K562 (cell line): ENCODE results near the gene EIF3I. TPM values are rescaled to one million over a fixed set of nuclear protein-coding genes. Genes with fewer than 3 reads are reported as not detected.
A peak's percentile ranks its signal among the peaks of the same experiment; 100 is the strongest.

ENCODE experiments used
- ATAC-seq: fragments of 200-7000 bp; cut with Tn5 transposase; 3 replicates; pipeline ENCODE4 v1.9.1; 2020; ENCODE audit warnings: moderate library complexity
- BruUV-seq: library from RNA; stranded (reverse); fragments of 400-500 nt; replicated peaks from 2 replicates; lab custom pipeline; 2021; lab: Mats Ljungman, UMichigan
- CTCF ChIA-PET: fragments of 300-600 bp; formaldehyde crosslinking; extraction: SDS; loops from one replicate; lab custom pipeline; 2021; ENCODE audit warnings: low intra/inter-chr PET ratio; lab: Yijun Ruan, JAX
- POLR2A ChIA-PET: fragments of 300-600, 350-650 bp; sonication (Branson Sonifier 250); formaldehyde crosslinking; extraction: SDS; loops from one replicate; lab custom pipeline; 2021; ENCODE audit warnings: antibody characterized with exemption, inconsistent platforms; lab: Yijun Ruan, JAX
- DNase-seq, 4 experiments: peaks; one replicate each; pipeline versions ENCODE4 v3.0.0 to v3.0.0-alpha.2; 2011 to 2018; ENCODE audit warnings: low spot score in 3 of 4, mixed read lengths in 3 of 4; ENCODE audit errors: extremely low read depth in 1 of 4
- FAIRE-seq: peaks from 2 replicates; lab custom pipeline; 2011; peaks lifted over from hg19 to GRCh38; lab: Jason Lieb, UNC
- H2AFZ ChIP-seq: 2 replicates; pipeline ENCODE4 v1.6.0; 2011; ENCODE audit warnings: low read depth, low read length, control low read depth, inconsistent platforms
- H3K27ac ChIP-seq: fragments of 200-600 bp; 3 replicates; pipeline ENCODE4 v1.8.0; 2011; ENCODE audit warnings: low read depth, mild to moderate bottlenecking, control low read depth, inconsistent platforms, low read length, moderate library complexity, mixed read lengths; ENCODE audit errors: extremely low read depth
- H3K27me3 ChIP-seq, 2 experiments: fragments of 300-600 bp in 1 of 2; 2 replicates in 1 of 2; 3 replicates in 1 of 2; pipeline versions ENCODE4 v1.6.0 to v1.8.0; 2011; ENCODE audit warnings: inconsistent platforms in 2 of 2, low read length in 2 of 2, mild to moderate bottlenecking in 1 of 2, mixed read lengths in 1 of 2, moderate library complexity in 1 of 2; ENCODE audit not compliant: control insufficient read depth in 2 of 2, insufficient read depth in 2 of 2
- H3K36me3 ChIP-seq: fragments of 300-600 bp; 3 replicates; pipeline ENCODE4 v1.8.0; 2011; ENCODE audit warnings: mild to moderate bottlenecking, low read length, inconsistent platforms; ENCODE audit not compliant: control insufficient read depth, insufficient read depth
- H3K4me1 ChIP-seq, 2 experiments: fragments of 200-600 bp in 1 of 2; replicated peaks in 1 of 2; 2 replicates in 1 of 2; 3 replicates in 1 of 2; pipeline versions ENCODE4 v1.5.1 to v1.8.0; 2011; ENCODE audit warnings: inconsistent platforms in 2 of 2, low read length in 2 of 2, mild to moderate bottlenecking in 1 of 2, mixed read lengths in 1 of 2, moderate library complexity in 1 of 2; ENCODE audit not compliant: control insufficient read depth in 2 of 2, insufficient read depth in 2 of 2
- H3K4me2 ChIP-seq: 2 replicates; pipeline ENCODE4 v1.6.1; 2011; ENCODE audit warnings: low read length, control low read depth, inconsistent platforms, mixed read lengths; ENCODE audit not compliant: insufficient read depth
- H3K4me3 ChIP-seq: fragments of 200-600 bp; sonication (generic), shearing (Covaris generic); 2 replicates; pipeline ENCODE4 v1.5.1; 2016; ENCODE audit warnings: control low read depth, inconsistent platforms
- H3K79me2 ChIP-seq: fragments of 200-600 bp; 3 replicates; pipeline ENCODE4 v1.8.0; 2011; ENCODE audit warnings: low read length, inconsistent platforms; ENCODE audit not compliant: control insufficient read depth, insufficient read depth
- H3K9ac ChIP-seq, 2 experiments: 2 replicates each; pipeline versions ENCODE4 v1.6.0 to v1.6.1; 2011; ENCODE audit warnings: low read depth in 2 of 2, low read length in 2 of 2, control low read depth in 1 of 2, inconsistent platforms in 1 of 2, mild to moderate bottlenecking in 1 of 2, mixed read lengths in 1 of 2; ENCODE audit not compliant: insufficient read depth in 1 of 2
- H3K9me1 ChIP-seq: one replicate; pipeline ENCODE4 v1.6.0; 2011; ENCODE audit warnings: inconsistent platforms, mild to moderate bottlenecking, low read length, moderate library complexity; ENCODE audit not compliant: control insufficient read depth, insufficient read depth
- H3K9me3 ChIP-seq: replicated peaks from 2 replicates; pipeline ENCODE4 v1.5.1; 2011; ENCODE audit warnings: low read depth, low read length, inconsistent platforms; ENCODE audit not compliant: control insufficient read depth, insufficient read depth
- H4K20me1 ChIP-seq: replicated peaks from 2 replicates; pipeline ENCODE4 v1.6.1; 2011; ENCODE audit warnings: low read length, inconsistent platforms, mixed read lengths; ENCODE audit not compliant: control insufficient read depth, insufficient read depth
- ARNT ChIP-seq, 2 experiments: fragments of 450-650 bp; IDR thresholded peaks; 2 replicates each; pipeline ENCODE4 v1.6.1; 2016; ENCODE audit warnings: mild to moderate bottlenecking in 1 of 2
- CEBPB ChIP-seq: fragments of 450-650 bp; IDR thresholded peaks from 2 replicates; pipeline ENCODE4 v1.6.1; 2016; ENCODE audit warnings: missing genetic modification characterization, missing compliant biosample characterization
- ZNF431 ChIP-seq: sonication (generic); formaldehyde crosslinking; IDR thresholded peaks from 2 replicates; pipeline ENCODE4 v1.8.0; 2022; ENCODE audit warnings: mild to moderate bottlenecking, missing genetic modification reagents
- WGBS: fragments of 100-300 bp; shearing (Covaris generic); methylation state at CpG from one replicate; pipeline ENCODE4 v1.1.6; 2016; ENCODE audit warnings: low coverage, mixed read lengths; ENCODE audit not compliant: insufficient coverage; ENCODE audit errors: missing lambda C conversion rate; 5-methylcytosine and 5-hydroxymethylcytosine counted together
- in situ Hi-C: fragments of 300-500 bp; cut with MboI; formaldehyde crosslinking; loops from 4 replicates; pipeline ENCODE4 v1.15.0; 2018; ENCODE audit warnings: inconsistent platforms, mixed read lengths
- intact Hi-C: fragments of 100-400 bp; cut with micrococcal nuclease; formaldehyde crosslinking; loops from 2 replicates; pipeline ENCODE4 v1.14.2; 2022
- polyA plus RNA-seq, 8 experiments: library from polyadenylated mRNA; depleted of rRNA in 4 of 8; stranded (reverse) in 5 of 8; unstranded in 3 of 8; fragments of >200 nt; fragmentation: Nextera tagmentation in 2 of 8; fragmentation: Illumina TruSeq in 1 of 8; extraction: Ambion mirVana in 2 of 8; extraction: Trizol in 1 of 8; gene quantifications; 2 replicates each; pipeline versions ENCODE4 v1.2.1 to v1.2.3, GENCODE V29; 2011 to 2014; ENCODE audit warnings: inconsistent platforms in 1 of 8, missing spikeins in 1 of 8
- total RNA-seq, 7 experiments: library from RNA; depleted of rRNA in 6 of 7; stranded (reverse); fragments of >200 nt in 6 of 7; fragmentation: Illumina TruSeq in 2 of 7; extraction: Trizol in 2 of 7; gene quantifications; 2 replicates each; pipeline versions ENCODE4 v1.2.1 to v1.2.3, GENCODE V29; 2011 to 2021; ENCODE audit warnings: low replicate concordance in 1 of 7
- TF ChIP-seq, protein P1 (sequence below): sonication (generic); formaldehyde crosslinking; IDR thresholded peaks from 2 replicates; pipeline ENCODE4 v1.8.0; 2023; ENCODE audit warnings: mild to moderate bottlenecking, missing genetic modification reagents
- TF ChIP-seq, protein P2 (sequence below): fragments of 450-650 bp; formaldehyde crosslinking; IDR thresholded peaks from 2 replicates; pipeline ENCODE4 v1.4.0; 2022; ENCODE audit warnings: missing genetic modification characterization
- TF ChIP-seq, protein P3 (sequence below): fragments of 250-450 bp; sonication (Bioruptor Pico); IDR thresholded peaks from 2 replicates; pipeline ENCODE4 v1.6.1; 2021; ENCODE audit warnings: mild to moderate bottlenecking

EIF3I gene
- total and polyA plus RNA-seq, 9 of the 15 experiments (the other 6 are each of a cell fraction or from before 2014, with no cell fraction given): 414 to 1,526 (median 635) TPM

DNA sequence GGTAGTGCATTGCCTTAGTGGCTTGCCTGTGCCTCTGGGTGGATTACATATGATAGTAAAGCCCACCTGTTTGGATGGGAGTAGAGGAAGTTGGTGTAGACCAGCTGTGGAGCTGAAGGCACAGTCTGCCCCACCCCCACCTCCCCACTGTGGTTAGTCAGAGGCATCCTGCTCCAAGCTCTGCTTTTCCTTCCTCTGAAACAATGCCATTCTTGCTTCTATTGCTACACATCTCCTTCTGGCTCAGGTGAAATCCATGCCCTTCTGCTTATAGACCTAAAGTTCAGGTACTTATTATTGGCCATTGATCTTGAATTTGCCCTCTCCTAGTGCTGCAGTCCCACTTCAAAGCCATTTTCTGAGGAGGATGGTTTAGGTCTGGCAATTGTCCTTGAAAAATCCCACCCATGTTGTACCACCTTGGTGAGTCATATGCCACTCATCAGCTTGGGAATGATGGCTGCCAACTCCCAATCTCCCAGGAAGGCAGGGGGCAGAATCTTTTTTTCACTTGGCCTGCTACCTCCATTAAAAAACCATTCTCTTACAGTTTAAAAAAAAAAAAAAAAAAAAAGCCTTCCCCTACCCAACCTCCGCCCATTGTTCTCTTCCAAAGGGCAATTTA lies 49.5 kb upstream of the EIF3I start:
- intact Hi-C loops: no loop called here
- Histone ChIP-seq H3K36me3 (peaks cover 61% of the 10 kb centered on the region), H3K79me2 (no peaks in the 10 kb centered on the region), H3K9ac (no peak overlapping the region), H3K9me3 (no peaks in the 10 kb centered on the region), H3K4me1 (peaks cover 0 to 4% of the 10 kb centered on the region in 2 experiments; a peak in 3 of 5 replicates), H3K4me3 (no peak overlapping the region), H3K9me1 (no peaks in the 10 kb centered on the region), H4K20me1 (0 out of 2 replicates have a peak, but pooled peaks cover 4% of the 10 kb centered on the region), H3K4me2 (no peak overlapping the region), H3K27me3 (no peaks in the 10 kb centered on the region), H2AFZ (no peak overlapping the region), H3K27ac (no peak overlapping the region)
- 100% methylated on average over 1 of the region's 1 CpG for WGBS
- BruUV-seq: no TSS peak
- TF ChIP-seq ARNT (IDR thresholded peaks at IDR 0.05): no peak
- no peak for FAIRE-seq
- ATAC-seq: no peak
- ChIA-PET CTCF (interaction anchor here (0.6 kb wide), 1 partner anchor 253 kb away, joined by 3 read pairs; no protein-coding TSS in a partner anchor), POLR2A (interaction anchor here (0.7 to 1.5 kb wide), 4 partner anchors 10 to 580 kb away, joined by 3 to 4 read pairs (median 3); no protein-coding TSS in a partner anchor)
- no peak for DNase-seq
- in situ Hi-C loops: no loop called here

DNA sequence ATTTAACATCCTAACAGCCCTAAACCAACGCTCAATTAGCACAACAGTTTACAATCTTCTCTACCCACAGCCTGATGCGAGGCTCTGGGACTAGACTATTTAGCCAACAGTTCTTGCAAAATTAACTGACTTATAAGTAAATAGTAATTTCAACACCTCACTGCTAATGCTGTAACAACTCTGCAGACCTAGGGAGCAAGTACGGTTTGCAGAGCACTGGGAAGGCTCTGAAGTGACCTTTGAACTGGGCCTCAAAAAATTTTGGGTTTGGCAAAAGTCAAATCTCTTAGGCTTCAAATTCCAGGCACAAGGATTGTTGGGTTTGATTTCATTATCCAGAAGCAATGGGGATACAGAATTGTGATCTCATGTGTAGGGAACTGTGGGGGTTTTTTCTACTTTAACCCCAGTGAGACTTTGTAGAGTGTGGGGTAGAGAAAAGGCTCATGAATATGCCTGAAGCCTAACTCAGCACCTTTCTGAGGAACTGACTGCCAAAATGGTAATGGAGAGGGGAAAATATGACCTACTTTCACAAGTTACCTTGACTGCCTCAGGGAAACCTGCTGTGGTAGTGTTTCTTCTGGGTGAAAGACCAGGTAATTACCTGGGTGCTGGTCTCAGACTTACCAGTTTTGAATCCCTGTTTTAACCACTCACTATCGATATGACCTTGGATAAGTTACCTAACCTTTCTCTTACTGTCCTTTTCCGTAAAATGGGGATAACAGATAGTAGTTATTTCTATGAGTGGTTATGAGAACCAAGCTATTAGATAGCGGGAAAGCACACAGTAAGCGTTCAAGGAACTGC lies 43.6 kb upstream of the EIF3I start:
- no TSS peak for BruUV-seq
- peak overlapping the region; percentile 89 for H3K27ac ChIP-seq
- in situ Hi-C loops: no loop called here
- WGBS: 46% methylated on average over 7 of the region's 7 CpGs
- intact Hi-C loops: loop anchor here (2.0 to 5.0 kb wide), 2 partner anchors 71 to 106 kb away; partner anchors contain the start of genes KPNA6 and TMEM39B
- H3K9me1 ChIP-seq: no peaks in the 10 kb centered on the region
- peak overlapping the region; percentile 94 to 97; a peak in 3 of 4 replicates for H3K9ac ChIP-seq
- H3K79me2 ChIP-seq: peaks cover 39% of the 10 kb centered on the region
- DNase-seq: no peak
- H3K4me2 ChIP-seq: peak overlapping the region; percentile 92
- ChIA-PET POLR2A (interaction anchor here (0.6 to 11.6 kb wide), 28 partner anchors 9 to 1991 kb away, joined by 3 to 201 read pairs (median 4); partner anchors contain the start of genes CCDC28B, KPNA6 and MARCKSL1), CTCF (interaction anchor here (0.6 to 1.2 kb wide), 2 partner anchors 35 to 48 kb away, joined by 3 read pairs; no protein-coding TSS in a partner anchor)
- H3K36me3 ChIP-seq: peaks cover 35% of the 10 kb centered on the region
- H4K20me1 ChIP-seq: no peaks in the 10 kb centered on the region; the same call in 1 of the 2 replicates
- H3K4me3 ChIP-seq: no peak overlapping the region
- ATAC-seq: no peak
- H2AFZ ChIP-seq: peak overlapping the region; percentile 97
- H3K9me3 ChIP-seq: no peaks in the 10 kb centered on the region
- H3K27me3 ChIP-seq: no peaks in the 10 kb centered on the region
- H3K4me1 ChIP-seq: peaks cover 25 to 30% of the 10 kb centered on the region in 2 experiments
- peak; percentile 49 for FAIRE-seq
- TF ChIP-seq, protein P1, sequence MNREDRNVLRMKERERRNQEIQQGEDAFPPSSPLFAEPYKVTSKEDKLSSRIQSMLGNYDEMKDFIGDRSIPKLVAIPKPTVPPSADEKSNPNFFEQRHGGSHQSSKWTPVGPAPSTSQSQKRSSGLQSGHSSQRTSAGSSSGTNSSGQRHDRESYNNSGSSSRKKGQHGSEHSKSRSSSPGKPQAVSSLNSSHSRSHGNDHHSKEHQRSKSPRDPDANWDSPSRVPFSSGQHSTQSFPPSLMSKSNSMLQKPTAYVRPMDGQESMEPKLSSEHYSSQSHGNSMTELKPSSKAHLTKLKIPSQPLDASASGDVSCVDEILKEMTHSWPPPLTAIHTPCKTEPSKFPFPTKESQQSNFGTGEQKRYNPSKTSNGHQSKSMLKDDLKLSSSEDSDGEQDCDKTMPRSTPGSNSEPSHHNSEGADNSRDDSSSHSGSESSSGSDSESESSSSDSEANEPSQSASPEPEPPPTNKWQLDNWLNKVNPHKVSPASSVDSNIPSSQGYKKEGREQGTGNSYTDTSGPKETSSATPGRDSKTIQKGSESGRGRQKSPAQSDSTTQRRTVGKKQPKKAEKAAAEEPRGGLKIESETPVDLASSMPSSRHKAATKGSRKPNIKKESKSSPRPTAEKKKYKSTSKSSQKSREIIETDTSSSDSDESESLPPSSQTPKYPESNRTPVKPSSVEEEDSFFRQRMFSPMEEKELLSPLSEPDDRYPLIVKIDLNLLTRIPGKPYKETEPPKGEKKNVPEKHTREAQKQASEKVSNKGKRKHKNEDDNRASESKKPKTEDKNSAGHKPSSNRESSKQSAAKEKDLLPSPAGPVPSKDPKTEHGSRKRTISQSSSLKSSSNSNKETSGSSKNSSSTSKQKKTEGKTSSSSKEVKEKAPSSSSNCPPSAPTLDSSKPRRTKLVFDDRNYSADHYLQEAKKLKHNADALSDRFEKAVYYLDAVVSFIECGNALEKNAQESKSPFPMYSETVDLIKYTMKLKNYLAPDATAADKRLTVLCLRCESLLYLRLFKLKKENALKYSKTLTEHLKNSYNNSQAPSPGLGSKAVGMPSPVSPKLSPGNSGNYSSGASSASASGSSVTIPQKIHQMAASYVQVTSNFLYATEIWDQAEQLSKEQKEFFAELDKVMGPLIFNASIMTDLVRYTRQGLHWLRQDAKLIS (CRISPR knock-in tag): no peak
- TF ChIP-seq ZNF431: 0 out of 2 replicates have a peak, but pooled peaks have one; percentile 0
- TF ChIP-seq, protein P2, sequence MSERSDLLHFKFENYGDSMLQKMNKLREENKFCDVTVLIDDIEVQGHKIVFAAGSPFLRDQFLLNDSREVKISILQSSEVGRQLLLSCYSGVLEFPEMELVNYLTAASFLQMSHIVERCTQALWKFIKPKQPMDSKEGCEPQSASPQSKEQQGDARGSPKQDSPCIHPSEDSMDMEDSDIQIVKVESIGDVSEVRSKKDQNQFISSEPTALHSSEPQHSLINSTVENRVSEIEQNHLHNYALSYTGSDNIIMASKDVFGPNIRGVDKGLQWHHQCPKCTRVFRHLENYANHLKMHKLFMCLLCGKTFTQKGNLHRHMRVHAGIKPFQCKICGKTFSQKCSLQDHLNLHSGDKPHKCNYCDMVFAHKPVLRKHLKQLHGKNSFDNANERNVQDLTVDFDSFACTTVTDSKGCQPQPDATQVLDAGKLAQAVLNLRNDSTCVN (CRISPR knock-in tag): no peak
- 0 out of 2 replicates have a peak, but pooled peaks have one; percentile 16 for TF ChIP-seq CEBPB (tag)
- TF ChIP-seq, protein P3, sequence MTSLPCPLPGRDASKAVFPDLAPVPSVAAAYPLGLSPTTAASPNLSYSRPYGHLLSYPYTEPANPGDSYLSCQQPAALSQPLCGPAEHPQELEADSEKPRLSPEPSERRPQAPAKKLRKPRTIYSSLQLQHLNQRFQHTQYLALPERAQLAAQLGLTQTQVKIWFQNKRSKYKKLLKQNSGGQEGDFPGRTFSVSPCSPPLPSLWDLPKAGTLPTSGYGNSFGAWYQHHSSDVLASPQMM (CRISPR knock-in tag): no peak
